NCI-H2107 treated with DMSO at 0.1 percent for 48 hours (cell line): ENCODE results near the gene ZNF678.

Source experiments
- DNase-seq: peaks from one replicate; lab custom pipeline; 2025; ENCODE audit not compliant: unreplicated experiment; lab: John Stamatoyannopoulos, UW

The ZNF678 gene

GRCh38 chr1:227563324-227564201 lies at the start of gene ZNF678:
ZNF678 (plus strand) TSS chr1:227563556; CDS start chr1:227650992, 87,436 bp downstream.
- peak; percentile 96 for DNase-seq

GRCh38 chr1:227518876-227519275 lies 44.5 kb upstream of the ZNF678 start:
- DNase-seq = no peak

- DNase-seq = no peak
Observed at GRCh38 chr1:227521782-227522181, 41.6 kb upstream of the ZNF678 start.

GRCh38 chr1:227526524-227526923 lies 36.8 kb upstream of the ZNF678 start:
- DNase-seq = no peak

- no peak for DNase-seq
Observed at GRCh38 chr1:227532019-227532619, 31.2 kb upstream of the ZNF678 start.

- no peak for DNase-seq
Observed at GRCh38 chr1:227540170-227541098, 22.9 kb upstream of the ZNF678 start.

GRCh38 chr1:227541129-227541528 lies 22.2 kb upstream of the ZNF678 start:
- no peak for DNase-seq

- no peak for DNase-seq
Observed at GRCh38 chr1:227541796-227542152, 21.6 kb upstream of the ZNF678 start.

- peak; percentile 29 for DNase-seq
Observed at GRCh38 chr1:227542153-227543120, 20.9 kb upstream of the ZNF678 start.

- no peak for DNase-seq
Observed at GRCh38 chr1:227543283-227544066, 19.9 kb upstream of the ZNF678 start.

- DNase-seq = no peak
Observed at GRCh38 chr1:227544067-227545050, 19.0 kb upstream of the ZNF678 start.

GRCh38 chr1:227545361-227545760 lies 18.0 kb upstream of the ZNF678 start:
- DNase-seq = no peak

- no peak for DNase-seq
Observed at GRCh38 chr1:227546059-227546458, 17.3 kb upstream of the ZNF678 start.

- DNase-seq = no peak
Observed at GRCh38 chr1:227546598-227547309, 16.6 kb upstream of the ZNF678 start.

- DNase-seq = no peak
Observed at GRCh38 chr1:227547310-227548118, 15.8 kb upstream of the ZNF678 start.

GRCh38 chr1:227548119-227548397 lies 15.3 kb upstream of the ZNF678 start:
- no peak for DNase-seq

GRCh38 chr1:227548448-227548847 lies 14.9 kb upstream of the ZNF678 start:
- no peak for DNase-seq
